A549 (cell line): ENCODE measurements around the gene TMED9.

Experiments used
- SMC3 ChIP-seq: fragments of >200 bp; sonication (Bioruptor Twin); formaldehyde crosslinking; IDR thresholded peaks from 3 replicates; pipeline ENCODE4 v1.6.1; 2018; ENCODE audit warnings: inconsistent platforms
- TF ChIP-seq, protein P1 (sequence below): IDR thresholded peaks from 2 replicates; pipeline ENCODE4 v1.6.1; 2012
- TF ChIP-seq, protein P2 (sequence below): fragments of >200 bp; sonication (Bioruptor Twin); formaldehyde crosslinking; IDR thresholded peaks from 3 replicates; pipeline ENCODE4 v1.5.1; 2016

DNA sequence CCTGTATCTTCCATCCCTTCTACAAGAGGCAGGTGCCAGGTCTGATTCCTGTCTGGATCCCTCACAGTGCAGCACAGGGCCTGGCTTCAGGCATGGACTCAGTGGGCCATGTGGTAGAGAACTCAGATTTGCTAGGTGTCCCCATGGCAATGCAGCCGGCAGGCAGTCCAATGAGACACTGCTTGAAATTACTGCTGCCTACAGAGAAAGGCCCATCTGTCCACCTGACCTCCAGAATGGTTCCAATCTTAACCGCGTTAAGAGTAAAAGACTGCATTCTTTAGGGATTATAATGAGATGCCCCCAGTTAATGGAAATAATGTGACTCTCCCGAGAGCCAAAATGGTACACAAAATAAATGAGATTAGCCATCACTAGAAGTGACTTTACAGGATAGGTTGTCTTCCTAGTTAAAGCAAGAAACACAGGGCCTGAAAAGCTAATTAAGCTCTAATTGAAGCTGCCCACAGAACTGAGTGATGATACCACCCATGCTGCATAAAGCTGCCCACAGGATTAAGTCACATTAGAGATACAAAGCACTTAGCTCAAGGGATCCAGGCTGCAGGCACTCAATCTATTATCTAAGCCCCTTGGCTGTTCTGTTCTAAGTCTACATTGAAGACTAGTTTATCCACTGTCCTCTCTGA is 49.1 kb upstream of the TMED9 start:
- TF ChIP-seq, protein P1, sequence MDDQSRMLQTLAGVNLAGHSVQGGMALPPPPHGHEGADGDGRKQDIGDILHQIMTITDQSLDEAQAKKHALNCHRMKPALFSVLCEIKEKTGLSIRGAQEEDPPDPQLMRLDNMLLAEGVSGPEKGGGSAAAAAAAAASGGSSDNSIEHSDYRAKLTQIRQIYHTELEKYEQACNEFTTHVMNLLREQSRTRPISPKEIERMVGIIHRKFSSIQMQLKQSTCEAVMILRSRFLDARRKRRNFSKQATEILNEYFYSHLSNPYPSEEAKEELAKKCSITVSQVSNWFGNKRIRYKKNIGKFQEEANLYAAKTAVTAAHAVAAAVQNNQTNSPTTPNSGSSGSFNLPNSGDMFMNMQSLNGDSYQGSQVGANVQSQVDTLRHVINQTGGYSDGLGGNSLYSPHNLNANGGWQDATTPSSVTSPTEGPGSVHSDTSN: no peak
- no peak for TF ChIP-seq SMC3
- TF ChIP-seq, protein P2, sequence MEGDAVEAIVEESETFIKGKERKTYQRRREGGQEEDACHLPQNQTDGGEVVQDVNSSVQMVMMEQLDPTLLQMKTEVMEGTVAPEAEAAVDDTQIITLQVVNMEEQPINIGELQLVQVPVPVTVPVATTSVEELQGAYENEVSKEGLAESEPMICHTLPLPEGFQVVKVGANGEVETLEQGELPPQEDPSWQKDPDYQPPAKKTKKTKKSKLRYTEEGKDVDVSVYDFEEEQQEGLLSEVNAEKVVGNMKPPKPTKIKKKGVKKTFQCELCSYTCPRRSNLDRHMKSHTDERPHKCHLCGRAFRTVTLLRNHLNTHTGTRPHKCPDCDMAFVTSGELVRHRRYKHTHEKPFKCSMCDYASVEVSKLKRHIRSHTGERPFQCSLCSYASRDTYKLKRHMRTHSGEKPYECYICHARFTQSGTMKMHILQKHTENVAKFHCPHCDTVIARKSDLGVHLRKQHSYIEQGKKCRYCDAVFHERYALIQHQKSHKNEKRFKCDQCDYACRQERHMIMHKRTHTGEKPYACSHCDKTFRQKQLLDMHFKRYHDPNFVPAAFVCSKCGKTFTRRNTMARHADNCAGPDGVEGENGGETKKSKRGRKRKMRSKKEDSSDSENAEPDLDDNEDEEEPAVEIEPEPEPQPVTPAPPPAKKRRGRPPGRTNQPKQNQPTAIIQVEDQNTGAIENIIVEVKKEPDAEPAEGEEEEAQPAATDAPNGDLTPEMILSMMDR: no peak
